ENCODE measurements around the gene OLIG1. TPM values are rescaled to one million over a fixed set of nuclear protein-coding genes. Genes with fewer than 3 reads are reported as not detected.
A peak's percentile ranks its signal among the peaks of the same experiment; 100 is the strongest.

Gene OLIG1
- total RNA-seq, 4 donors from 2014 or later, result not detected

DNA sequence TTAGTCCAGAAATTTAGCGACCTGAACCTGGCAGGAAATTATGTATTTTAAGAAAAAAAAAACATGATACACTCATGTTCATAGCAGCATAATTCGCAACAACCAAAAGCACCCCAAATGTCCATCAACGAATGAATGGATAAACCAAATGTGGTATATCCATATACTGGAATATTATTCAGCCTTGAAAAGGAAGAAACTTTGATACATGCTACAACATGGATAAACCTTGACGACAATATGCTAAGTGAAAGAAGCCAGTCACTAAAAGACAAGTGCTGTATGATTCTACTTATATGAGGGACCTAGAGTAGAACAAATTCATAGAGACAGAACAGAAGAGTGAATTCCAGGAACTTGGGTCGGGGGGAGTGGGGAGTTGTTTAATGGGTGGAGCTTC is 698 bp upstream of the OLIG1 start:
- 70% methylated on average over 5 of the region's 5 CpGs for WGBS
- peaks cover 0 to 98% (median 56%) of the 10 kb centered on the region in 4 donors for H3K27me3 ChIP-seq
- intact Hi-C loops (cut with DNase I), result no loop called here

DNA sequence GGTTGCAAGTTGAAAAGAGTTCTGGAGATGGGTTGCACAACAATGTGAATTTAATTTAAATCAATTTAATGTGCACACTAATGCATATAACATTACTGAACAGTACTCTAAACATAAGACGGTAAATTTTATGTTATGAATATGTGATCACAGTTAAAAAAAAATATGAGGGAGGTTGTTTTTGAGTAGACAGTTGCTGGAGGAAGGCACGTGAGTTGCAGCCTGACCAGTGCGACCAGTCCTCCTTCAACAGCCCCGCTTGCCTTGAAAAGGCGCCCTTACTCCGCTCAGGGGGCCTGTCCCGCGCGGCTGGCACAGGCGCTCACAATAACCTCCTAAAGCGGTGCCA is 322 bp upstream of the OLIG1 start:
- TF ChIP-seq POLR2A (IDR thresholded peaks at IDR 0.05; ENCODE audit: low read depth) (no peak), POLR2AphosphoS5 (IDR thresholded peaks at IDR 0.05) (no peak), EP300 (IDR thresholded peaks at IDR 0.05) (no peak)
- TF ChIP-seq, protein P1, sequence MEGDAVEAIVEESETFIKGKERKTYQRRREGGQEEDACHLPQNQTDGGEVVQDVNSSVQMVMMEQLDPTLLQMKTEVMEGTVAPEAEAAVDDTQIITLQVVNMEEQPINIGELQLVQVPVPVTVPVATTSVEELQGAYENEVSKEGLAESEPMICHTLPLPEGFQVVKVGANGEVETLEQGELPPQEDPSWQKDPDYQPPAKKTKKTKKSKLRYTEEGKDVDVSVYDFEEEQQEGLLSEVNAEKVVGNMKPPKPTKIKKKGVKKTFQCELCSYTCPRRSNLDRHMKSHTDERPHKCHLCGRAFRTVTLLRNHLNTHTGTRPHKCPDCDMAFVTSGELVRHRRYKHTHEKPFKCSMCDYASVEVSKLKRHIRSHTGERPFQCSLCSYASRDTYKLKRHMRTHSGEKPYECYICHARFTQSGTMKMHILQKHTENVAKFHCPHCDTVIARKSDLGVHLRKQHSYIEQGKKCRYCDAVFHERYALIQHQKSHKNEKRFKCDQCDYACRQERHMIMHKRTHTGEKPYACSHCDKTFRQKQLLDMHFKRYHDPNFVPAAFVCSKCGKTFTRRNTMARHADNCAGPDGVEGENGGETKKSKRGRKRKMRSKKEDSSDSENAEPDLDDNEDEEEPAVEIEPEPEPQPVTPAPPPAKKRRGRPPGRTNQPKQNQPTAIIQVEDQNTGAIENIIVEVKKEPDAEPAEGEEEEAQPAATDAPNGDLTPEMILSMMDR (IDR thresholded peaks at IDR 0.05), result no peak
- DNase-seq (ENCODE audit: extremely low spot score), result no peak
- H3K36me3 ChIP-seq, result no peaks in the 10 kb centered on the region
- intact Hi-C loops (cut with DNase I), result no loop called here
- H3K27me3 ChIP-seq, result peaks cover 0 to 98% (median 56%) of the 10 kb centered on the region in 4 donors
- H3K4me3 ChIP-seq, result peak overlapping the region; percentile 39 to 53 (median 43)
- H3K4me1 ChIP-seq, result peaks cover 17 to 28% (median 28%) of the 10 kb centered on the region in 4 donors
- 2% methylated on average over 8 of the region's 11 CpGs for WGBS
- H3K27ac ChIP-seq (replicated peaks in 1 of 4), result no peak overlapping the region
- peaks cover 0 to 15% (median 11%) of the 10 kb centered on the region in 4 donors for H3K9me3 ChIP-seq

More for the DNA sequence above, 698 bp upstream of the OLIG1 start:
- no peak overlapping the region for H3K4me3 ChIP-seq
- no peak for DNase-seq (ENCODE audit: extremely low spot score)
- peaks cover 0 to 15% (median 11%) of the 10 kb centered on the region in 4 donors for H3K9me3 ChIP-seq
- no peak overlapping the region for H3K27ac ChIP-seq (replicated peaks in 1 of 4)
- TF ChIP-seq POLR2AphosphoS5 (IDR thresholded peaks at IDR 0.05), result no peak
- H3K4me1 ChIP-seq, result peaks cover 17 to 28% (median 28%) of the 10 kb centered on the region in 4 donors
- H3K36me3 ChIP-seq, result no peaks in the 10 kb centered on the region

DNA sequence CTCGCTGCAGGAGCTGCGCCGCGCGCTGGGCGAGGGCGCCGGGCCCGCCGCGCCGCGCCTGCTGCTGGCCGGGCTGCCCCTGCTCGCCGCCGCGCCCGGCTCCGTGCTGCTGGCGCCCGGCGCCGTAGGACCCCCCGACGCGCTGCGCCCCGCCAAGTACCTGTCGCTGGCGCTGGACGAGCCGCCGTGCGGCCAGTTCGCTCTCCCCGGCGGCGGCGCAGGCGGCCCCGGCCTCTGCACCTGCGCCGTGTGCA is 730 bp downstream of the OLIG1 start:
- H3K9me3 ChIP-seq, result peaks cover 0 to 15% (median 11%) of the 10 kb centered on the region in 4 donors
- H3K27ac ChIP-seq (replicated peaks in 1 of 4), result no peak overlapping the region
- TF ChIP-seq POLR2A (IDR thresholded peaks at IDR 0.05; ENCODE audit: low read depth) (no peak), EP300 (IDR thresholded peaks at IDR 0.05) (no peak), POLR2AphosphoS5 (IDR thresholded peaks at IDR 0.05) (no peak)
- TF ChIP-seq, protein P1 (IDR thresholded peaks at IDR 0.05), result no peak
- no peak for DNase-seq (ENCODE audit: extremely low spot score)
- intact Hi-C loops (cut with DNase I), result no loop called here
- H3K4me1 ChIP-seq, result peaks cover 17 to 28% (median 28%) of the 10 kb centered on the region in 4 donors
- no peaks in the 10 kb centered on the region for H3K36me3 ChIP-seq
- peak overlapping the region; percentile 42 to 53 (median 45) for H3K4me3 ChIP-seq
- no CpG with 5 or more reads among the region's 44 CpGs for WGBS
- H3K27me3 ChIP-seq, result peaks cover 0 to 98% (median 56%) of the 10 kb centered on the region in 4 donors

DNA sequence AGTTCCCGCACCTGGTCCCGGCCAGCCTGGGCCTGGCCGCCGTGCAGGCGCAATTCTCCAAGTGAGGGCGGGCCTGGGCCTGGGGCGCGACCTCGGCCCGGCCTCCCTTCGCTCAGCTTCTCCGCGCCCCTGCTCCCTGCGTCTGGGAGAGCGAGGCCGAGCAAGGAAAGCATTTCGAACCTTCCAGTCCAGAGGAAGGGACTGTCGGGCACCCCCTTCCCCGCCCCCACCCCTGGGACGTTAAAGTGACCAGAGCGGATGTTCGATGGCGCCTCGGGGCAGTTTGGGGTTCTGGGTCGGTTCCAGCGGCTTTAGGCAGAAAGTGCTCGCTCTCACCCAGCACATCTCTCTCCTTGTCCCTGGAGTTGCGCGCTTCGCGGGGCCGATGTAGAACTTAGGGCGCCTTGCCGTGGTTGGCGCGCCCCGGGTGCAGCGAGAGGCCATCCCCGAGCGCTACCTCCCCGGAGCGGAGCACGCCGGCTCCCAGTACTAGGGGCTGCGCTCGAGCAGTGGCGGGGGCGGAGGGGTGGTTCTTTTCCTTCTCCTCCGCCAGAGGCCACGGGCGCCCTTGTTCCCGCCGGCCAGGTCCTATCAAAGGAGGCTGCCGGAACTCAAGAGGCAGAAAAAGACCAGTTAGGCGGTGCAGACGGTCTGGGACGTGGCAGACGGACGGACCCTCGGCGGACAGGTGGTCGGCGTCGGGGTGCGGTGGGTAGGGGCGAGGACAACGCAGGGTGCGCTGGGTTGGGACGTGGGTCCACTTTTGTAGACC is 1.2 kb downstream of the OLIG1 start:
- no peak for TF ChIP-seq EP300 (IDR thresholded peaks at IDR 0.05)
- TF ChIP-seq, protein P1 (IDR thresholded peaks at IDR 0.05), result no peak
- TF ChIP-seq POLR2A (IDR thresholded peaks at IDR 0.05; ENCODE audit: low read depth), result no peak
- no peak for TF ChIP-seq POLR2AphosphoS5 (IDR thresholded peaks at IDR 0.05)
- H3K36me3 ChIP-seq, result no peaks in the 10 kb centered on the region
- DNase-seq (ENCODE audit: extremely low spot score), result no peak
- peaks cover 0 to 100% (median 57%) of the 10 kb centered on the region in 4 donors for H3K27me3 ChIP-seq
- H3K4me3 ChIP-seq, result peak overlapping the region; percentile 42 to 53 (median 45)
- no peak overlapping the region for H3K27ac ChIP-seq (replicated peaks in 1 of 4)
- WGBS, result 10% methylated on average over 2 of the region's 69 CpGs
- H3K9me3 ChIP-seq, result peaks cover 0 to 15% (median 11%) of the 10 kb centered on the region in 4 donors
- H3K4me1 ChIP-seq, result peaks cover 17 to 28% (median 28%) of the 10 kb centered on the region in 4 donors
- intact Hi-C loops (cut with DNase I), result no loop called here

DNA sequence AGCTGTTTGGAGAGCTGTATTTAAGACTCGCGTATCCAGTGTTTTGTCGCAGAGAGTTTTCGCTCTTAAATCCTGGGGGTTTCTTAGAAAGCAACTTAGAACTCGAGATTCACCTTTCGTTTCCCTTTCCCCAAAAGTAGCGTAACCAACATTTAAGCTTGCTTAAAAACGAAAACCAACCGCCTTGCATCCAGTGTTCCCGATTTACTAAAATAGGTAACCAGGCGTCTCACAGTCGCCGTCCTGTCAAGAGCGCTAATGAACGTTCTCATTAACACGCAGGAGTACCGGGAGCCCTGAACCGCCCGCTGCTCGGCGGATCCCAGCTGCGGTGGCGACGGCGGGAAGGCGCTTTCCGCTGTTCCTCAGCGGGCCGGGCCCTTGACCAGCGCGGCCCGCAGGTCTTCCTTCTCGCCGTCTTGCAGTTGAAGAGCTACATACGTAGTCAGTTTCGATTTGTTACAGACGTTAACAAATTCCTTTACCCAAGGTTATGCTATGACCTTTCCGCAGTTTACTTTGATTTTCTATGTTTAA is 1.9 kb downstream of the OLIG1 start:
- no peak for DNase-seq (ENCODE audit: extremely low spot score)
- peaks cover 0 to 100% (median 54%) of the 10 kb centered on the region in 4 donors for H3K27me3 ChIP-seq
- TF ChIP-seq, protein P1 (IDR thresholded peaks at IDR 0.05), result no peak
- no peak for TF ChIP-seq POLR2AphosphoS5 (IDR thresholded peaks at IDR 0.05)
- TF ChIP-seq POLR2A (IDR thresholded peaks at IDR 0.05; ENCODE audit: low read depth), result no peak
- no peak for TF ChIP-seq EP300 (IDR thresholded peaks at IDR 0.05)
- peak overlapping the region; percentile 42 to 53 (median 45) for H3K4me3 ChIP-seq
- no peak overlapping the region for H3K27ac ChIP-seq (replicated peaks in 1 of 4)
- under 1% methylated on average over 38 of the region's 38 CpGs for WGBS
- intact Hi-C loops (cut with DNase I), result no loop called here
- peaks cover 17 to 28% (median 28%) of the 10 kb centered on the region in 4 donors for H3K4me1 ChIP-seq
- peaks cover 0 to 15% (median 11%) of the 10 kb centered on the region in 4 donors for H3K9me3 ChIP-seq
- no peaks in the 10 kb centered on the region for H3K36me3 ChIP-seq
